ENCODE measurements around the gene MRPL36.

DNA sequence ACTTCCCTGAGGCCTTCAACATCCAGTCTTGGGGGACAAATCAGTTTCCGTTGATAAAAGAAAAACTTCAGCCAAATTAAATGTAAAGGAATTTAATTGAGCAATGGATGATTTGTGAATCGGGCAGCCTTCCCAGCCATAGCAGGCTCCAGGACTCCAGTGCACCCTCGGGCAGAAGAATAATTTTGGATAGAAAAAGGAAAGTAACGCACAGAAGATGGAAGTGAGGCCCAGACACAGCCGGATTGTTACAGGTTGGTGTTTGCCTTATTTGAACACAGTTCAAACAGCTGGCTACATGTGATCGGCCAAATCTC lies 19.1 kb downstream of the MRPL36 start:
- TF ChIP-seq, protein P1, sequence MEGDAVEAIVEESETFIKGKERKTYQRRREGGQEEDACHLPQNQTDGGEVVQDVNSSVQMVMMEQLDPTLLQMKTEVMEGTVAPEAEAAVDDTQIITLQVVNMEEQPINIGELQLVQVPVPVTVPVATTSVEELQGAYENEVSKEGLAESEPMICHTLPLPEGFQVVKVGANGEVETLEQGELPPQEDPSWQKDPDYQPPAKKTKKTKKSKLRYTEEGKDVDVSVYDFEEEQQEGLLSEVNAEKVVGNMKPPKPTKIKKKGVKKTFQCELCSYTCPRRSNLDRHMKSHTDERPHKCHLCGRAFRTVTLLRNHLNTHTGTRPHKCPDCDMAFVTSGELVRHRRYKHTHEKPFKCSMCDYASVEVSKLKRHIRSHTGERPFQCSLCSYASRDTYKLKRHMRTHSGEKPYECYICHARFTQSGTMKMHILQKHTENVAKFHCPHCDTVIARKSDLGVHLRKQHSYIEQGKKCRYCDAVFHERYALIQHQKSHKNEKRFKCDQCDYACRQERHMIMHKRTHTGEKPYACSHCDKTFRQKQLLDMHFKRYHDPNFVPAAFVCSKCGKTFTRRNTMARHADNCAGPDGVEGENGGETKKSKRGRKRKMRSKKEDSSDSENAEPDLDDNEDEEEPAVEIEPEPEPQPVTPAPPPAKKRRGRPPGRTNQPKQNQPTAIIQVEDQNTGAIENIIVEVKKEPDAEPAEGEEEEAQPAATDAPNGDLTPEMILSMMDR (IDR thresholded peaks at IDR 0.05): no peak
- TF ChIP-seq POLR2AphosphoS5 (IDR thresholded peaks at IDR 0.05) (no peak), EP300 (IDR thresholded peaks at IDR 0.05) (no peak), POLR2A (IDR thresholded peaks at IDR 0.05; ENCODE audit: low read depth) (no peak)

Measured in esophagus muscularis mucosa (tissue), 4 donors.